NT2/D1 (cell line): ENCODE measurements around the gene TUBB6.

Experiments used
- SUZ12 ChIP-seq: IDR thresholded peaks from 2 replicates; pipeline ENCODE4 v1.6.1; 2011; ENCODE audit not compliant: insufficient read length, insufficient read depth; ENCODE audit errors: extremely low read depth
- YY1 ChIP-seq: IDR thresholded peaks from 2 replicates; pipeline ENCODE4 v1.6.1; 2011; ENCODE audit not compliant: insufficient read length, insufficient read depth
- ZNF274 ChIP-seq: IDR thresholded peaks from 2 replicates; pipeline ENCODE4 v1.6.1; 2011; ENCODE audit warnings: mild to moderate bottlenecking, low read depth, low read length

- no peak for TF ChIP-seq SUZ12
- TF ChIP-seq YY1: no peak
- TF ChIP-seq ZNF274: no peak
These were observed 1.0 kb upstream of the TUBB6 start for GRCh38 chr18:12306752-12307700.
